SK-N-SH treated with all-trans-retinoic acid at 6 μM for 48 hours (cell line): ENCODE measurements around the gene CCL22.

Source experiments
- ATAC-seq: fragments of 200-7000 bp; cut with Tn5 transposase; 3 replicates; pipeline ENCODE4 v1.9.1; 2020; ENCODE audit warnings: mild to moderate bottlenecking, moderate library complexity
- ARNTL ChIP-seq: fragments of 450-650 bp; formaldehyde crosslinking; IDR thresholded peaks from 2 replicates; pipeline ENCODE4 v1.5.0; 2020; ENCODE audit warnings: low read depth, mild to moderate bottlenecking, moderate library complexity, borderline replicate concordance
- BACH2 ChIP-seq: fragments of 250-450 bp; sonication (Bioruptor Pico); IDR thresholded peaks from 2 replicates; pipeline ENCODE4 v1.9.0; 2021; ENCODE audit warnings: mild to moderate bottlenecking, borderline replicate concordance
- CSDC2 ChIP-seq: fragments of 250-450 bp; sonication (Bioruptor Pico); IDR thresholded peaks from 2 replicates; pipeline ENCODE4 v1.5.0; 2020; ENCODE audit warnings: mild to moderate bottlenecking, moderate library complexity
- ESRRG ChIP-seq: fragments of 250-450 bp; sonication (Bioruptor Pico); IDR thresholded peaks from 2 replicates; pipeline ENCODE4 v1.6.1; 2021; ENCODE audit warnings: mild to moderate bottlenecking
- GLIS3 ChIP-seq: fragments of 250-450 bp; sonication (Bioruptor Pico); IDR thresholded peaks from 2 replicates; pipeline ENCODE4 v1.5.0; 2020; ENCODE audit warnings: mild to moderate bottlenecking, moderate library complexity
- ISL1 ChIP-seq: fragments of 250-450 bp; sonication (Bioruptor Pico); IDR thresholded peaks from 2 replicates; pipeline ENCODE4 v2.1.2; 2022; ENCODE audit warnings: mild to moderate bottlenecking, moderate library complexity
- OSR1 ChIP-seq: fragments of 250-450 bp; sonication (Bioruptor Pico); IDR thresholded peaks from 2 replicates; pipeline ENCODE4 v1.8.0; 2022; ENCODE audit warnings: moderate library complexity, mild to moderate bottlenecking, inconsistent platforms
- POU6F1 ChIP-seq: fragments of 250-450 bp; sonication (Bioruptor Pico); IDR thresholded peaks from 2 replicates; pipeline ENCODE4 v1.8.0; 2021; ENCODE audit warnings: low read depth, mild to moderate bottlenecking, moderate library complexity, borderline replicate concordance
- PPARA ChIP-seq: fragments of 250-450 bp; sonication (Bioruptor Pico); IDR thresholded peaks from 2 replicates; pipeline ENCODE4 v1.5.0; 2020; ENCODE audit warnings: mild to moderate bottlenecking, borderline replicate concordance
- RARB ChIP-seq: fragments of 250-450 bp; sonication (Bioruptor Pico); IDR thresholded peaks from 2 replicates; pipeline ENCODE4 v1.8.0; 2021; ENCODE audit warnings: mild to moderate bottlenecking, moderate library complexity
- TCF4 ChIP-seq: fragments of 250-450 bp; sonication (Bioruptor Pico); IDR thresholded peaks from 2 replicates; pipeline ENCODE4 v1.8.0; 2021; ENCODE audit warnings: mild to moderate bottlenecking, moderate library complexity, borderline replicate concordance
- TOX ChIP-seq: fragments of 250-450 bp; sonication (Bioruptor Pico); IDR thresholded peaks from 2 replicates; pipeline ENCODE4 v1.8.0; 2021; ENCODE audit warnings: mild to moderate bottlenecking, moderate library complexity, borderline replicate concordance
- ZC3H10 ChIP-seq: fragments of 250-450 bp; sonication (Bioruptor Pico); IDR thresholded peaks from 2 replicates; pipeline ENCODE4 v1.5.1; 2021; ENCODE audit warnings: mild to moderate bottlenecking, moderate library complexity
- ZFP3 ChIP-seq: fragments of 250-450 bp; sonication (Bioruptor Pico); IDR thresholded peaks from 2 replicates; pipeline ENCODE4 v1.5.0; 2020; ENCODE audit warnings: mild to moderate bottlenecking, moderate library complexity
- ZFP30 ChIP-seq: fragments of 450-650 bp; formaldehyde crosslinking; IDR thresholded peaks from 2 replicates; pipeline ENCODE4 v1.5.0; 2022; ENCODE audit warnings: mild to moderate bottlenecking, moderate library complexity
- ZNF565 ChIP-seq: fragments of 450-650 bp; formaldehyde crosslinking; conservative IDR thresholded peaks from 2 replicates; pipeline ENCODE4 v1.5.0; 2020; ENCODE audit warnings: low read depth, mild to moderate bottlenecking, moderate library complexity
- ZNF70 ChIP-seq: fragments of 450-650 bp; formaldehyde crosslinking; IDR thresholded peaks from 2 replicates; pipeline ENCODE4 v1.5.0; 2020; ENCODE audit warnings: mild to moderate bottlenecking, moderate library complexity
- ZNF8 ChIP-seq: fragments of 450-650 bp; formaldehyde crosslinking; IDR thresholded peaks from 2 replicates; pipeline ENCODE4 v1.5.0; 2020; ENCODE audit warnings: mild to moderate bottlenecking, moderate library complexity
- TF ChIP-seq, protein P1 (sequence below): fragments of 250-450 bp; sonication (Bioruptor Pico); IDR thresholded peaks from 2 replicates; pipeline ENCODE4 v1.5.1; 2020; ENCODE audit warnings: low read depth, mild to moderate bottlenecking, moderate library complexity
- TF ChIP-seq, protein P2 (sequence below): fragments of 250-450 bp; sonication (Bioruptor Pico); IDR thresholded peaks from 2 replicates; pipeline ENCODE4 v1.5.1; 2021; ENCODE audit warnings: mild to moderate bottlenecking, moderate library complexity
- TF ChIP-seq, protein P3 (sequence below): fragments of 250-450 bp; sonication (Bioruptor Pico); IDR thresholded peaks from 2 replicates; pipeline ENCODE4 v1.5.0; 2020; ENCODE audit warnings: mild to moderate bottlenecking, moderate library complexity

The CCL22 gene

GRCh38 chr16:57319646-57320045, 38.9 kb upstream of the CCL22 start:
- no peak for TF ChIP-seq ZC3H10 (CRISPR knock-in tag)
- TF ChIP-seq PPARA (CRISPR knock-in tag) = no peak
- TF ChIP-seq ZNF565 = no peak
- TF ChIP-seq, protein P1, sequence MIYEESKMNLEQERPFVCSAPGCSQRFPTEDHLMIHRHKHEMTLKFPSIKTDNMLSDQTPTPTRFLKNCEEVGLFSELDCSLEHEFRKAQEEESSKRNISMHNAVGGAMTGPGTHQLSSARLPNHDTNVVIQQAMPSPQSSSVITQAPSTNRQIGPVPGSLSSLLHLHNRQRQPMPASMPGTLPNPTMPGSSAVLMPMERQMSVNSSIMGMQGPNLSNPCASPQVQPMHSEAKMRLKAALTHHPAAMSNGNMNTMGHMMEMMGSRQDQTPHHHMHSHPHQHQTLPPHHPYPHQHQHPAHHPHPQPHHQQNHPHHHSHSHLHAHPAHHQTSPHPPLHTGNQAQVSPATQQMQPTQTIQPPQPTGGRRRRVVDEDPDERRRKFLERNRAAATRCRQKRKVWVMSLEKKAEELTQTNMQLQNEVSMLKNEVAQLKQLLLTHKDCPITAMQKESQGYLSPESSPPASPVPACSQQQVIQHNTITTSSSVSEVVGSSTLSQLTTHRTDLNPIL = no peak
- TF ChIP-seq GLIS3 (CRISPR knock-in tag) = no peak
- TF ChIP-seq, all 23 proteins: peak for 0
- ATAC-seq = no peak

DNA sequence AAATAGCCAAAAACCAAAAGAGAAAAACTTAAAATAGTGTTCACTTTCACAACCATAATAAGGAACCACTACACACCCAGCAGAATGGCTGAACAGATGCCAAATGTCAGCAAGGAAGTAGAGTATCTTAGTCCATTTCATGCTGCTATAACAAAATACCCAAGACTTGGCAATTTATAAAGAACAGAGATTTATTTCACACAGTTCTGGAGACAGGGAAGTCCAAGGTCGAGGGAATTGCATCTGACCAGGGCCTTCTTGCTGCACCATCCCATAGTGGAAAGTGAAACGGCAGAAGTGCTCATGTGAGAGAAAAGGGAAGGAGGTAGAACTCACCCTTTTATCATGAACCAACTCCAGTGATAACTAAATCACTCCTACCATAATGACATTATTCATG, 33.8 kb upstream of the CCL22 start:
- no peak for ATAC-seq
- TF ChIP-seq TCF4 (CRISPR knock-in tag) (no peak), POU6F1 (CRISPR knock-in tag) (no peak), OSR1 (no peak), ZNF8 (CRISPR knock-in tag) (no peak), ZNF70 (CRISPR knock-in tag) (no peak), GLIS3 (CRISPR knock-in tag) (no peak), ISL1 (CRISPR knock-in tag) (no peak), RARB (CRISPR knock-in tag) (no peak), CSDC2 (CRISPR knock-in tag) (no peak), BACH2 (no peak), ESRRG (no peak), TOX (CRISPR knock-in tag) (no peak), PPARA (CRISPR knock-in tag) (no peak), ARNTL (CRISPR knock-in tag) (no peak), ZC3H10 (CRISPR knock-in tag) (no peak), ZFP30 (no peak)
- TF ChIP-seq, protein P2, sequence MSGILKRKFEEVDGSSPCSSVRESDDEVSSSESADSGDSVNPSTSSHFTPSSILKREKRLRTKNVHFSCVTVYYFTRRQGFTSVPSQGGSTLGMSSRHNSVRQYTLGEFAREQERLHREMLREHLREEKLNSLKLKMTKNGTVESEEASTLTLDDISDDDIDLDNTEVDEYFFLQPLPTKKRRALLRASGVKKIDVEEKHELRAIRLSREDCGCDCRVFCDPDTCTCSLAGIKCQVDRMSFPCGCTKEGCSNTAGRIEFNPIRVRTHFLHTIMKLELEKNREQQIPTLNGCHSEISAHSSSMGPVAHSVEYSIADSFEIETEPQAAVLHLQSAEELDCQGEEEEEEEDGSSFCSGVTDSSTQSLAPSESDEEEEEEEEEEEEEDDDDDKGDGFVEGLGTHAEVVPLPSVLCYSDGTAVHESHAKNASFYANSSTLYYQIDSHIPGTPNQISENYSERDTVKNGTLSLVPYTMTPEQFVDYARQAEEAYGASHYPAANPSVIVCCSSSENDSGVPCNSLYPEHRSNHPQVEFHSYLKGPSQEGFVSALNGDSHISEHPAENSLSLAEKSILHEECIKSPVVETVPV = no peak
- TF ChIP-seq, protein P1 = no peak
- TF ChIP-seq, protein P3, sequence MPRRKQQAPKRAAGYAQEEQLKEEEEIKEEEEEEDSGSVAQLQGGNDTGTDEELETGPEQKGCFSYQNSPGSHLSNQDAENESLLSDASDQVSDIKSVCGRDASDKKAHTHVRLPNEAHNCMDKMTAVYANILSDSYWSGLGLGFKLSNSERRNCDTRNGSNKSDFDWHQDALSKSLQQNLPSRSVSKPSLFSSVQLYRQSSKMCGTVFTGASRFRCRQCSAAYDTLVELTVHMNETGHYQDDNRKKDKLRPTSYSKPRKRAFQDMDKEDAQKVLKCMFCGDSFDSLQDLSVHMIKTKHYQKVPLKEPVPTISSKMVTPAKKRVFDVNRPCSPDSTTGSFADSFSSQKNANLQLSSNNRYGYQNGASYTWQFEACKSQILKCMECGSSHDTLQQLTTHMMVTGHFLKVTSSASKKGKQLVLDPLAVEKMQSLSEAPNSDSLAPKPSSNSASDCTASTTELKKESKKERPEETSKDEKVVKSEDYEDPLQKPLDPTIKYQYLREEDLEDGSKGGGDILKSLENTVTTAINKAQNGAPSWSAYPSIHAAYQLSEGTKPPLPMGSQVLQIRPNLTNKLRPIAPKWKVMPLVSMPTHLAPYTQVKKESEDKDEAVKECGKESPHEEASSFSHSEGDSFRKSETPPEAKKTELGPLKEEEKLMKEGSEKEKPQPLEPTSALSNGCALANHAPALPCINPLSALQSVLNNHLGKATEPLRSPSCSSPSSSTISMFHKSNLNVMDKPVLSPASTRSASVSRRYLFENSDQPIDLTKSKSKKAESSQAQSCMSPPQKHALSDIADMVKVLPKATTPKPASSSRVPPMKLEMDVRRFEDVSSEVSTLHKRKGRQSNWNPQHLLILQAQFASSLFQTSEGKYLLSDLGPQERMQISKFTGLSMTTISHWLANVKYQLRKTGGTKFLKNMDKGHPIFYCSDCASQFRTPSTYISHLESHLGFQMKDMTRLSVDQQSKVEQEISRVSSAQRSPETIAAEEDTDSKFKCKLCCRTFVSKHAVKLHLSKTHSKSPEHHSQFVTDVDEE (CRISPR knock-in tag) = no peak

DNA sequence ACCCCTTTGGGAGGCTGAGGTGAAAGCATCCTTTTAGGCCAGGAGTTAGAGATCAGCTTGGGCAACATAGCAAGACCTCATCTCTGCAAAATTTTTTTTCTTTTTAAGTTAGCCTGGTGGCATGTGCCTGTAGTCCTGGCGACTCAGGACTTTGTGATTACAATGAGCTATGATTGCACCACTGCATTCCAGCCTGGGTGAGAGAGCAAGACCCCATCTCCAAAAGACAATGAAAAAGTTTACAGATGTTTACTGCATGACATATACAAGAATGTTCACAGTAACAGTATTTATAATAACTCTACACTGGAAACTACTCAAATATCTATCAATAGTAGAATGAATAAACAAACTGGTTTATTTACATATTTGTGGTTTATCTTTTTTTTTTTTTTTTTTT, 33.1 kb upstream of the CCL22 start:
- TF ChIP-seq RARB (CRISPR knock-in tag) (no peak), BACH2 (no peak), ZFP3 (CRISPR knock-in tag) (no peak)
- TF ChIP-seq, protein P2 = no peak

More for the DNA sequence above, 33.1 kb upstream of the CCL22 start:
- no peak for ATAC-seq
